HG03520 (cell line): ENCODE measurements around the gene TMEM94.
"Not testable (repeated sequence)": the region's sequence is repeated elsewhere in the genome, so short reads cannot be mapped to it uniquely, and the experiment has no call there.

Source experiments
- ATAC-seq: cut with Tn5 transposase; IDR thresholded peaks from one replicate; pipeline ENCODE4 v1.9.1; 2021; ENCODE audit warnings: mild to moderate bottlenecking, moderate library complexity; ENCODE audit not compliant: unreplicated experiment

Gene TMEM94

DNA sequence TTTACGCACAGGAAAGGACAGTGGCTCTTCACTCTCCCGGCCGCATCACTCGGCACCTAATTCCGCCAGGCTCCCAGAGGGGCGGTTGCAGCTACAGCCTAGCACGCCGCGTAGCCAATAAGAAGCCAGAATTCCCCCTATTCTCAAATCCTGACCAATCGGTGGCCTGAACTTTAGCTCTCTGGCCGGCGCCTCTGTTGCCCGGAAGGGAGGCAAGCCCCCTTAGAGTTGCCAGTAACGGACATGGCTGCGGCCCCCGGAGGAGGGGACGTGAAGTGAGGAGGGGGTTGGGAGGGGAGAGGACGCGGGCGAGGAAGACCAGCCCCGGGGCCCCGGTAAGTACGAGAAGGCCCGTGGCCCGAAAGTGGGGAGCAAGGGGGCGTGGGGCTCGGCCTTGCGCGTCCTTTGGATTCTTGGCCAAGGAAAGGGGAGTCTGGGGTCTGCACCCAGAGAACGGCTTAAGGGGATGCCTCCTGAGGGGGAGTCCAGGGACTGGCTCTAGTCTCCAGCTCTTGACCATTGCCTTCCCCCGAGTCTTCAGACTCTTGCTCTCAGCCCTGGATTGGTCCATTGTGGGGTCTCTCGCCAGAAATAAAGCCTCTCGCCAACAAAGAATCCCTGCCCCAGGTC, at the start of gene TMEM94:
Gene TMEM94, plus strand, starts transcription at position 219 of the 630 bp plus-strand sequence. CDS start 15,271 bp downstream, outside the sequence.
- ATAC-seq, result peak; percentile 91

DNA sequence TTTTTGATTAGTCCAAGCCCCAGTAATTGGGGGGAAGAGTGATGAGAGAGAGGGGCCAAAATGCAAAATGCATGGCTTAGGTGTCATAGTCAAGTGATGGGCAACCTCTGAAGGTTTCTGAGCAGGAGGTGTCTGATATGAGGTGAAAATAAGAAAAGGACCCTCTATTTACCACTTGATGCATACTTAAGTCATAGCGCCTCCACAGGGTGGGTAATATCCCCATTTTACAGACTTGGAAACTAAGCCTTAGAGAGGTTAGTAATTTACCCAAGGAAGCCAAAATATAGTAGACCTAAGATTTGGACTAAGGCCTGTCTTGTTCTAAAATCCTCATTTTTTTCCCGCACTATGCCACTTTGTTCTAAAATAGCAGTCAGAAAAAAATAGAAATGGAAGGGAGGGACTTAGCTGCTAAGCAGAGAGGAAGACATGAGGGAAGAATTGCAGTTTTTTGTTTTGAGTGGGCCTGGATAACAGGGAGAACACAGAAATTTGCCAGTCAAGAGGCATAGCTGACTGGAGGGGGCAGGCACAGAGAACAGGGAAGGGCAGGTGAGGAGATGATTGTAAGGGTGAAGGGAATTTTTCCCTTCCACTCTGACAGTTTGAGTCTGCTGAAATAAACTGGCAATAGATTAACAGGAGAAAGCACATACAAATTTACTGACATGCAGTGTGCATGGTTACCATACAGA, 48.6 kb upstream of the TMEM94 start:
- no peak for ATAC-seq

DNA sequence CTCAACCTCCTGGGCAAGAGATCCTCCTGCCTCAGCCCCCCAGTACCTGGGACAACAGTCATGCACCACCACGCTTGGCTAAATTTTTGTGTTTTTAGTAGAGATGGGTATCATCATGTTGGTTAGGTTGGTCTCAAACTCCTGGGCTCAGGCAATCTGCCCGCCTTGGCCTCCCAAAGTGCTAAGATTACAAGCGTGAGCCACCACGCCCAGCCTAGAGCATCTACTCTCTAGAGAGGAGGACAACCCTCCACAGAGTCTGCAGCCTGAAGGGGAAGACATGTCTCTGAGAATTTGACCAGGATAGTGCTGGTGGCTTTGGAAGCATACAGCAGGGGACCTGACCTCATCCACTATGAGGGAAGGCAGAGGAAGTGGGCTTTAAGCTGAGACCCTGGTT, 46.3 kb upstream of the TMEM94 start:
- ATAC-seq, result no peak

DNA sequence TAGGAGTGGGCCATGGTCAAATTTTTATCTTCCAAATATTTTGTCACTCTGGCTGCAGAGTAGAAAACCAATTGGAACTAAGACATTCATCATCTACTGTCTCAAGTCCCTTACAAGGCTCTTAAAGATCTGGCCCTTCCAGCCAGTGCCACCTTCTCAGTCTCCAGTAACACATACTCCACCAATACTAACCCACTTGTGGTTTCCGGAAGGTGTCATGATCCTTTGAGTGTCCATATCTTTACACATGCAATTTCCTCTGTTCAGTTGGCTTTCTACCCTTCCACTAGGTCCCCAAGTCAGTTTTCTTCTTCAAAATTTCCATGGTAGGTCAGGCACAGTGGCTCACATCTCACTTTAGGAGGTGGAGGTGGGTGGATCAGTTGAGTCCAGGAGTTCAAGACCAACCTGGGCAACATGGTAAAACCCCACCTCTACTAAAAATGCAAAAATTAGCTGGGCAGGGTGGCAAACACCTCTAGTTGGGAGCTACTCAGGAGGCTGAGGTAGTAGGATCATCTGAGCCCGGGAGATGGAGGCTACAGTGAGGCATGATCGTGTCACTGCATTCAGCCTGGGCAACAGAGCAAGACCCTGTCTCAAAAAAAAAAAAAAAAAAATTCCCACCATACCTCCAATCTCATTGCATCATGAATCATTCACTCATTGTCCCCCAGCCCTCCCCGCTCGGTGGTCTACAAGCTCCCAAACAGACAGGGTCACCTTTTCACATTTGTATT, 44.9 kb upstream of the TMEM94 start:
- no peak for ATAC-seq

DNA sequence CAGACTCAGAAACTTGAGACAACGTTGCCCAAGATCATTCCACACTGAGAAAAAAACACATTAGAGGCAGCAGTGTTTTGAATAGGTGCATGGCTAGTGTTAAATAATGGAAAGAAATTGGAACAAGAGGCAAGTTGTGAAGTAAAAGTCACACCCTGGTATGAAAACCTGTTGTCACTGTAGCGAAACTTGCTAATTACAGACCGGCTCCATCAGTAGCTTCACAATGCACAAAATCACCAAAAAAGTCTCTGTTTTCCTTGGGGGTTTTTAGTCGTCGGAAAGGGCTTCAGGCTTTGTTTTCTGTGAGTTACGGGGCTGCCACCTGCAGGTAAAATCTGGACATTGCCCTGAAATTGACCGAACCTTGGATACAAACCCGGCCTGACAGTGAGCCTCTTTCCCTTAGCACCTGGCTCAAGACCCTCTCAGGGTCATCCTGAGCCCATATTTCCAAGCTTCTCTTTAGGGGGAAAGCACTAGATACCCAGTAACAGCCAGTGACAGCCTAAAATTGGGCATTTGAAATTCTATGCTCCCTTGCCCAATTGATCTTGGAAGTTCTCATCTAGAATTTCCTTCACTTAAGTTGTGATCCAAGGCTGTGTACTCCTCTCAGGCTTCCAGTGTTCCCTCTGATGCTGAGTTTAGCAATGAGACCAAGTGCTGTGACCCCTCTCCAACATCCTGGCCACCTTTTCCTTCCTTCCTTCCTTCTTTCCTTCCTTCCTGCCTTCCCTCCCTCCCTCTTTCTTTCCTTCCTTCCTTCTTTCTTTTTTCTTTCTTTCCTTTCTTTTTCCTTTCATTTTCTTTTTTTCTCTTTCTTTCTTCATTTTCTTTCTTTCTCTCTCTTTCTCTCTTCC, 43.7 kb upstream of the TMEM94 start:
- ATAC-seq, result no peak

DNA sequence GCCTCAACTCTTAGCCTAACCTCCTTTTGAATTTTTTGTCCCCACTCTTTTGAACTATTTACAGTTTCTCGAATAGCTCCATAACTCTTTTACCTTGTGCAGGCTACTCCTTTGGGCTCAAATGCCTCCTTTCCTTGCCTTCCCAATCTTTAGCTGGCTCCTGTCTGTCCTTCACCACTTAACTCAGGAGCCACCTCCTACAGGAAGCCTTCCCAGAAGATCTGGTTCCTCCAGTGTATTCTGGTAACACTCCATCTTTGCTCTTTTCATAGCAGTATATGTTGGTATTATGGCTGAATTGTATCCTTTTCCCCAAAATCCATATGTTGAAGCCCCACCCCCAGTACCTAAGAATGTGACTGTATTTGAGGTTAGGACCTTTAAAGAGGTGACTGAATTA, 41.9 kb upstream of the TMEM94 start:
- ATAC-seq, result no peak

DNA sequence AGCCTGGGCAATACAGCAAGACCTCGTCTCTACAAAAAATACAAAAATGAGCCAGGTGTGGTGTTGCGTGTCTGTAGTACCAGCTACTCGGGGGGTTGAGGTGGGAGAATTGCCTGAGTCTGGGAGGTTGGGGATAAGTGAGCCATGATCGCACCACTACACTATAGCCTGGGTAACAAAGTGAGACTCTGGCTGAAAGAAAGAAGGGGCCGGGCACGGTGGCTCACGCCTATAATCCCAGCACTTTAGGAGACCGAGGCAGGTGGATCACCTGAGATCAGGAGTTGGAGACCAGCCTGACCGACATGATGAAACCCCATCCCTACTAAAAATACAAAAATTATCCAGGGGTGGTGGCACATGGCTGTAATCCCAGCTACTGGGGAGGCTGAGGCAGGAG, 40.4 kb upstream of the TMEM94 start:
- ATAC-seq, result no peak

DNA sequence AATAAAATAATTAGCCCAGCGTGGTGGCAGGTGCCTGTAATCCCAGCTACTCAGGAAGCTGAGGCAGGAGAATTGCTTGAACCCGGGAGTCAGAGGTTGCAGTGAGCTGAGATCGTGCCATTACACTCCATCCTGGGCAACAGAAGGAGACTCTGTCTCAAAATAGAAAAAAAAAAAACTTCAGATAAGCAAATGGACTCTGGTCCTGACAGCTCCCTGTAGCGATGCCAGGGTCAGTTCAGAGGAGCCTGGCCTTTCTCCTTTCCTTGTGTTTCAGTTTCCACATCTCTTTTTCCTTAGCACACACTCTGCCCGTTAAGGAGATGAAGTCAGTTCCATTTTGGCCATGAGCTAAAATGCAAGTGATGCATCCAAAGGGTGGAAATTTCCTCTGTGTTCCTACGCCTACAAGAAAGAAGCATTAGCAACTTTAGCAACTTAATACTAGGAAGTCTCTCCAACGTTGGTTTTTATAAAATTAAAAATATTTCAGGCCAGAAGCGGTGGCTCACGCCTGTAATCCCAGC, 39.3 kb upstream of the TMEM94 start:
- no peak for ATAC-seq

DNA sequence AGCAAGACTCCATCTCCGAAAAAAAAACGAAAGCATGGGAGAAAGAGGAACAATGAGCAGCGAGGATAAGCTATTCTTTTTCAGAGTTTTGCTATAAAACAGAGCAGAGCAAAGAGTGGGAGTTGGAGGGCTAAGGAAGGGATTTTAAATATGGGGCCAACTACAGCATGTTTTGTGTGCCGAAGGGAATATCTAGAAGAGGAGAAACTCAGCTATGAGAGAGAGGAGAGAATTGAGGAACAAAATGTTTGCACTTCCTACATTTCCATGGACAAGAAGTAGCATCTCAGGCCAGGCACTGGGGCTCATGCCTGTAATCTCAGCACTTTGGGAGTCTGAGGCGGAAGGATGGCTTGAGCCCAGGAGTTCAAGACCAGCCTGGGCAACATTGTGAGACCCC, 37.9 kb upstream of the TMEM94 start:
- ATAC-seq, result no peak

DNA sequence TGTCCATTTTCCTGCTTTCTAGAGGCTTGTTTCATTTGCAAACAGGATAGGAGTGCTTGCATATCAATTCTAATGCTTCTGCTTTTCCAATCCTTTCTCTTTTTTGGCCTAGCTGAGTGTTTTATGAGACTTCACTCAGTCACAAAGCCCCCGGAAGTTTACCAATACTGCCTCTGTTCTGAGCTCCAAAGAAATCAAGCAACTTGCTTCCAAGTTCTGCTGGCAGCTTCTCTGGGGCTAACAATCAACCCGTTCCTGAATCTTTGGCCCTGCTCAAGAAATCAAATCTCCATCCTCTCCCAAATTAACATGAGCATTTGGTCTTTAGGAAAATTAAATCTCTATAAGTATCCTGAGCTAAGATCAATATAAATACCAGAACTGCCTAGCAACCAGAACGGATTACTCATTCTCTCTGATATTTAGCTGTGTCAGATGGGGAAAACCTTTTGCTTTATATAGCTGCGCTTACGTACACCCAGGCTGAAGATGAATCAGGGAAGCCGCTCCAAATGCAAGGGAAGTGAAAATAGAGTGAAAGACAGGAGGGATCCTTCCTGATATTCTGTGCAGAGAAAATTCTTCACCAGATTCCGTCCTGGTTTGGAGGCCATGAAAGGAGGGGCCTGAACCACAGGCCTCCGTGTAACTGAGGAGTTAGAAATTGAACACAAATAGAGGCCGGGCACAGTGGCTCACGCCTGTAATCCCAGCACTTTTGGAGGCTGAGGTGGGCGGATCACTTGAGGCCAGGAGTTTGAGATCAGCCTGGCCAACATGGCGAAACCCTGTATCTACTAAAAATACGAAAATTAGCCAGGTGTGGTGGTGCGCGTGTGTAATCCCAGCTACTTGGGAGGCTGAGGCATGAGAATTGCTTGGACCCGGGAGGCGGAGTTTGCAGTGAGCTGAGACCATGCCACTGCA, 27.6 kb upstream of the TMEM94 start:
- ATAC-seq, result no peak

DNA sequence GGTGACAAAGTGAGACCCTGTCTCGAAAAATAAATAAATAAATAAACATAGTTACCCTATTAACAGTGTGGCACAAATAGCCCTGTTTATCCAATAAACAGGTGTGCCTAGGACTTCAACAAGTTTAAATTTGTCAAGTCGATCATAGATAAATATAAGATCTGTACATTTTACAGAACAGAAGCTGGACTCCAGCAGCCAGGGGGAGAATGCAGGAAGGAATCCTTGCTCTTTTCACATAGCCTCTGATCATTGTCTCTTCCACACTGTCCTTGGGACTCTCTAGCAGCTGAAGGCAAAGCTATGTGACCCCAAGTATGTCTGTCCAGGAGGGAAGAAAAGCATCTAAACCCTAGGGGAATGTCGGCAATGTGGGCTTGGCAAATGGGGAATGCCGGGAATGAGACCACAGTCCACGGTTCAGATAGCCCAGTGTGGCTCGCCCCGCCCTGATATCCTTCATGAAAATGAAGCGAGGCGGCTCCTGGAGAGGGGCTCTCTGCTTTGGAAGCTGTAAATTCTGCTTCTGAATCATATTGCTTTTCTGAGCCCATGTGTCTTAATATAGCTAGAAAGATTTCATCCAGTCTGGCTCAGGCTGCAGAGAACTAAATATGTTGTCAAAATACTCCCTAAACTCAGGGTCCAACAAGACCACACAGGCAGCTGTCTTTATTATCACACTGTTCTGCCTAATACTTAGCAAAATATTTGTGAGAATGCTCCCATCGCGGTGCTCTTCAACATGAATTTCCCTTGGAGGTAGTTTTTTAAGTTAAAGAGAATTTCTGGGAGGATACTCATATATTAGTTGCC, 26.1 kb upstream of the TMEM94 start:
- no peak for ATAC-seq

DNA sequence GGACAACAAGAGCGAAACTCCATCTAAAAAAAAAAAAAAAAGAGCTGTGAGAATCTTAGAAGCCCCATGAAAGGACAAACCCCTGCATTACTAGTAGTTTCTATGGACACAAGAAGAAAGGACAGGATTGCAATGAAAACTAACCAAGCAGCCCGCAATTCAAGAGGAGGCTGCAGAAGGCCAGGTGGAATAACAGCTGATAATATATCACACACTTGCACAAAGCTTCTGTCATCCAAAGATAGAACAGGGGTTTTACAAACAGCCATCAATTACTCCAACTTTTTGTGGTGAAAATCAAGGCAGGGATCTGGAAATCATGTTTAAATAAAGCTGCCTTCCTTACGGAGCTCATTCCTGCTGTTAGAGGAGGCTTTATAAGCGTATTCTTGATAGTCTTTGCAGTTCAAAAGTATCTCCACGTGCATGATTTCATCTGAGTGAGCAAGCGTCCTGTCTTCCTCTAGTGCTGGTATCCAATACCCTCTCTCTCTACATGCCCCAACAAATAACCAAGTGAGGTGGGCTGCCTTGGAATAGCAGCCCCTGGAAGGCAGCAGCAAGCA, 23.1 kb upstream of the TMEM94 start:
- ATAC-seq, result no peak

DNA sequence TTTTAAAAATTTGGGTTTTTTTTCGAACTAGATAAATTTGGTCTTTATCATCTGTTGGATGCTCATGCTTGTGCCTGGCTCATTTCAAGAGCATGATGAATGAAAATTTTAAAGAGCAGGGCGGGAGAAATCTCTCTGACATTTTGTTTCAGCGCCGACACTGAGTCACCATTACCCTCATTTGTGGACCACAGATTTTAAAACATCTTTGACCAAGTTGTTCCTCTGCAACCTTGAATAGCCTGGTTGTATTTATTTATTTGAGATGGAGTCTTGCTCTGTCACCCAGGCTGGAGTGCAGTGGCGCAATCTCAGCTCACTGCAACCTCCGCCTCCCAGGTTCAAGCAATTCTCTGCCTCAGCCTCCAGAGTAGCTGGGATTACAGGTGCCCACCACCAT, 22.0 kb upstream of the TMEM94 start:
- ATAC-seq, result not testable (repeated sequence)

DNA sequence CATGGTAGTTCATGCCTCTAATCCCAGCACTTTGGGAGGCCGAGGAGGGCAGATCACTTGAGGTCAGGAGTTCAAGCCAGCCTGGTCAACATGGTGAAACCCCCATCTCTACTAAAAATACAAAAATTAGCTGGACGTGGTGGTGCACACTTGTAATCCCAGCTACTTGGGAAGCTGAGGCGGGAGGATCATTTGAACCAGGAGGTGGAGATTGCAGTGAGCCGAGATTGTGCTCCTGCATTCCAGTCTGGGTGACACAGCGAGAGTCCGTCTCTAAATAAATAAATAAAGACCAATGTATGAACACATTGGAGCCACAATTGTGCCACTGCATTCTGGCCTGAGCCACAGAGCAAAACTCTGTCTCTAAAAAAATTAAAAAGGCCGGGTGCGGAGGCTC, 19.0 kb upstream of the TMEM94 start:
- not testable (repeated sequence) for ATAC-seq

DNA sequence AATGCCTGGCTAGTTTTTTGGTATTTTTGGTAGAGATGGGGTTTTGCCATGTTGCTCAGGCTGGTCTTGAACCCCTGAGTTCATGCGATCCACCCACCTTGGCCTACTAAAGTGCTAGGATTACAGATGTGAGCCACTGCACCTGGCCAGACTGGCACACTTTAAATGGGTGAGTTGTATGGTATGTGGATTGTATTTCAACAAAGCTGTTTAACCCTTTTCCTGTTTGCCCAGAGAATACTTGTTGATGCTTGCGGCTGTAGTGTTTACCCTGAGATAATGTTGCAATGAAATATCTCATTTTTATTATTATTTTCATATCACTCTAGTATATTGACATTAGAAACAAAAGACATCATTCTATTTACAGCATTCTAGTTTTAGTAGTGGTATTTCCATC, 17.1 kb upstream of the TMEM94 start:
- ATAC-seq, result no peak

DNA sequence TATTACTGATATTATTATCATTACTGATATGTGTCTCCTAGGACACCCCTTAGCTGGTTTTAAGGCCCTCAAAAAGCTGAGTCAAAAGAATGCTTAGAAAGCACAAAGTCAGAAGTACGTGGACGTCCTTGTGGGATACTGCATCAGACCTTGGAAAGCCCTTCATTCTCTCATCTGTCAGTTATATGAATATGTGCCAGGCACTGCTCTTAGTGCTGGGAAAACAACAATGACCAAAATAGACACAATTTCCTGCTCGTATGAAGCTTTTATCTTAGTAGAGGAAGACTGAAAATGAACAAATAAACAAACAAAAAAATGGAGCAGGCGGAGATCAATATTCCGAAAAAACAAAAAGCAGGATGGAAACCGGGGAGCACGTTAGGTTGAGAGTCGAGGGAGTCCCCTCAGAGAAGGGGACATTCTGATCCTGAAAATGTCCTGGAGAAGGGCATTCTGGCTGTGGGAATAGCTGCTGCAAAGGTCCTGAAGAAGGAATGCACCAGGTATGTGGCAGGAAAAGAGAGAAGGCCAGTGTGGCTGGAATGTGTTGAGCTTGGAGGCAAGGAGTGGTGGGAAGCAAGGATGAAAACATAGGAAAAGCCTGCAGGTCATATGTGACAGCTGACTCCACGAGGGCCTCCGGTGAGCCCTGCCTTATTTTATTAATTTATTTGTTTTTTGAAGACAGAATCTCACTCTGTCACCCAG, 15.5 kb upstream of the TMEM94 start:
- ATAC-seq, result no peak

DNA sequence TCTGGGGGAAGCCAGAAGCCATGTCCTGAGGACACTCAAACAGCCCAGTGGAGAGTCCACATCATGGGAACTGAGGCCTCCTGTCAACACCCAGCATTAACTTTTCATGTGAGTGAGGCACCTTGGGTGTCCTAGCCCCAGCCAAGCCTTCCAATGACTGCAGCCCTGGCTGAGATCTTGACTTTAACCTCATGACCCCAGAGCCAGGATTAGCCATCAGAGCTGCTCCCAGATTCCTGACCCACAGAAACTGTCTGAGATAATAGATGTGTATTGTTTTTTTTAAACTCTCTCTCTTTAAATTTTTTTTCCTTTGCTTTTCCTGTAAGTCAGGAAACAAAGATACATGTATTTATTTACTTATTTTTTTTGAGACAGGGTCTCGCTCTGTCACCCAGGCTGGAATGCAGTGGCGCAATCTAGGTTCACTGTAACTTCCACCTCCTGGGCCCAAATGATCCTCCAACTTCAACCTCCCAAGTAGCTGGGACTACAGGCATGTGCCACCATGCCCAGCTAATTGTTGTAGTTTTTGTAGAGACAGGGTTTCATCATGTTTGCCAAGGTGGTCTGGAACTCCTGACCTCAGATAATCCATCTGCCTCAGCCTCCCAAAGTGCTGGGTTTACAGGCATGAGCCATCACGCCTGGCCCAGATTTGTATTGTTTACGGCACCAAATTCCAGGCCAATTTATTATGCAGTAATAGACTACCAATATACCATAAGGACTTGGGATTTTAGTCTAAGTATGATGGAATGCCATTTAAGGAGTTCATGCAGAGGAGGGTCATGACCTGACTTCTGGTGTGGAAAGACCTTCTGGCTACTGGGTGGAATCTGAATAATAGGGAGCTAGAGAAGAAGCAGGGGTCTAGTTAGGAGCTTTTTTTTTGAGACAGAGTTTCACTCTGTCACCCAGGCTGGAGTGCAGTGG, 14.0 kb upstream of the TMEM94 start:
- ATAC-seq, result no peak
